Activated CD4-positive, alpha-beta T cell treated with anti-CD3 and anti-CD28 coated beads, Interleukin-2, Interleukin-4, amounts not matched to agents 100 ng/mL and 50 ng/mL, durations not matched to agents 16 hours and 8 hours (primary cell): ENCODE data around the gene MOCOS.
"Not testable (repeated sequence)": the region's sequence is repeated elsewhere in the genome, so short reads cannot be mapped to it uniquely, and the experiment has no call there.

Experiments
- DNase-seq: peaks from one replicate; pipeline ENCODE4 v3.0.0-alpha.2; 2020; ENCODE audit warnings: low spot score

MOCOS gene

DNA sequence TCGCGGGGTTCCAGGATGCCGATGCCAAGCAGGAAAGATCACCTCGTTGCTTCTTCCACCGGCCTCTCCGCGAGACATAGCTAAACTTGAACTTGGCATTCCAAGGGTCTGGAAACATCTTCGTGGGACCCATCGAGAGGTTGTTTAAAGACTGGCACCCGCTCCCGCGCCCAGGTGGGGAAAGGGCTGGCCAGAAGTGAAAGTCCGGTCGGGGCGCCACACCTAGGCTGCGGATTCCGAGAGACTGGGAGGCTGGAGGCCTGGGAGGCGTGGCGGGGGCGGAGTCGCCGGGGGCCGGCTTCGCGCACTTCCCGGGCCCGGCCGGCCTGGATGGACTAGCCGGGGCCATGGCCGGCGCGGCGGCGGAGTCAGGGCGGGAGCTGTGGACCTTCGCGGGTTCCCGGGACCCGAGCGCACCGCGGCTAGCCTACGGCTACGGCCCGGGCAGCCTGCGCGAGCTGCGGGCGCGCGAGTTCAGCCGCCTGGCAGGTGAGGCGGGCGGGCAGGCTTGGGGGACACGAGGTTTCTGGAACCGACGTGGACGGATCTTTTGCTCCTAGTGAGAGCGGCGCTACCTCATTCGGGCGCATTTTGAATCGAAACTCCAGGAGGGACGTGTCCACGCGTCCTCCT lies at the start of gene MOCOS:
TSS of gene MOCOS (plus strand) at position 305 of the 633 bp plus-strand sequence. CDS start at position 348, 43 bp downstream.
- DNase-seq = peak; percentile 28

DNA sequence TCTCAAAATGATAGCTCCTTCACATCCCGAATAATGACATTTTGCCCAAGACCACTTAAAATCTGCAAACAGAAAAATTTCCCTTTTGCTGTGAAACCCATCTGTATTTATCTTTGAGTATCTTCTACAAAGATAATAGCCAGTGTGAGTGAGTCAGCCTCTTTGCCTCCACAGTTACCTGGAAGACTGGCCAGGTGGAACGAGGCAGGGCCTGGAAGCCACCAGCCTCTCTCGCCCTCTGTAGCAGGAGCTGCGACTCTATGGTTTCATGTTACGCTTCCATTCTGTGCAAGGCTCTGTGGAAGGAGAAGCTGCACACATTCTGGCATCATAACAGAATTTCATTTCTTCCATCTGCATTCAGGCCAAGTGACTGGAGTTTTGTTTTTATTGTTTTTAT lies 48.1 kb upstream of the MOCOS start:
- no peak for DNase-seq

- no peak for DNase-seq
These were observed 45.7 kb upstream of the MOCOS start for GRCh38 chr18:36141576-36141975.

GRCh38 chr18:36142751-36143150 lies 44.5 kb upstream of the MOCOS start:
- DNase-seq = no peak

- no peak for DNase-seq
These were observed 43.9 kb upstream of the MOCOS start for GRCh38 chr18:36143391-36143790.

- DNase-seq = no peak
These were observed 37.6 kb upstream of the MOCOS start for GRCh38 chr18:36149514-36150289.

- no peak for DNase-seq
These were observed 34.5 kb upstream of the MOCOS start for GRCh38 chr18:36152781-36153180.

GRCh38 chr18:36153203-36153602 lies 34.1 kb upstream of the MOCOS start:
- DNase-seq = no peak

- DNase-seq = no peak
These were observed 33.5 kb upstream of the MOCOS start for GRCh38 chr18:36153771-36154170.

DNA sequence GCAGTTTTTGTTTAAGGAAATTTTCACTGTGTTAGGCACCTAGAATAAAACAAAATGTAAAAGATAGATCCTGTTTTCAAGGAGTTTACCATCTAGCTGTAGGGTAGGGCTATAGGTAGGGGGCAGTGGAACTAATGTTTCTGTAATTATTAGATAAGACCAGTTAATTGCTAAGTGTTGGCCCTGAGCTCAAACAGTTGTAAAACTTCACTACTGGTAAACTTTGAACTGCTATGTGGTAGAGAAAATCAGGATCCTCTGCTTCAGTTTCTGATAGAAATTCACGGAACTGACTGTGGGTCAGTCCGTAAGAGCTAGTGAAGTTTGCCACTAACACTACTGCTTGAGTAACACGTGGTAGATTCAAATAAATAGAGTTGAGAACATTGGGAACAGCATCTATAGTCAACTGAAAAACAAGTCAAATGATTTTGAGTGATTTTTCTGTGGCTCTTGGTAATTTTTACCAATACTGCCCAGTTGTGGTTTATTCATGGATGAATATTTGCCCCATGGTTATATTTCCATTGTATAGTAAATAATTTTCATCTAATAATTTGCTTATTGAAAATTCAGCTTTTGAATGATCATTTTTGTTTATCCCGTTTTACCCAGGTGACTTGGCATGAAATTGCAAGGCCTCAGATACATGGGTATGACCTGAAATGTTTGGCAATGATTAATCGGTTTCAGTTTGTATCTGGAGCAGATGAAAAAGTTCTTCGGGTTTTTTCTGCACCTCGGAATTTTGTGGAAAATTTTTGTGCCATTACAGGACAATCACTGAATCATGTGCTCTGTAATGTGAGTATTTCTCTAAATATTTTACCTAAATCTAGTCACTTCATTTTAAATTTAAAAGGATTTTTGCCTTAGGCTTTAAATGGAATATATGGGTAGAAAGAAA lies 31.2 kb upstream of the MOCOS start:
- no peak for DNase-seq

GRCh38 chr18:36157441-36157840 lies 29.9 kb upstream of the MOCOS start:
- DNase-seq = no peak

DNA sequence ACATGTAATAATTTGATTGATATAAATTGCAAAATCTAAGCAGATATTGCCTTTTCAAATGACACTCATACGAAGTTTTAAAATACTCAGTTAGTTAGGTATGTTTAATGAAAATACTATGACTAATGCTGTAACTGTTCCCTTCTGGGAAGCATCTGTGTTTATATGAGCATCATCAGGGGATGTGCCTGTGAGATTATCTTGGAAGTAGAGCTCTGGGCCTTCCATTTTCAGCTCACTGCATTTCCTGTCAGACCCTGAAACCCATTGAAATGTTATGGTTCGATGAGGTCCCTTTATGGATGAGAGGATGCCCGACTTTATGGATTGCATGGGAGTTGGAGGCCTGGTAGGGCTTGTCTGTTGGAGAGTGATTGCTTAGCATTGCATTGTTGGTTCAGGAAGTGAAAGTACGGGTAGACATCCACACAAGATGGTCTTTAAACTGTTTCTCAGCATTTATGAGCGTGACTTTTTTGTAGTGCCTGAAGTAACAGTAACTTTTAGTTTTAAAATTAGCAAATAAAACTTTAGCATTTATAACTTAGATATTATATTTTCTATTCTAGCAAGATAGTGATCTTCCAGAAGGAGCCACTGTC lies 28.9 kb upstream of the MOCOS start:
- DNase-seq = no peak

DNA sequence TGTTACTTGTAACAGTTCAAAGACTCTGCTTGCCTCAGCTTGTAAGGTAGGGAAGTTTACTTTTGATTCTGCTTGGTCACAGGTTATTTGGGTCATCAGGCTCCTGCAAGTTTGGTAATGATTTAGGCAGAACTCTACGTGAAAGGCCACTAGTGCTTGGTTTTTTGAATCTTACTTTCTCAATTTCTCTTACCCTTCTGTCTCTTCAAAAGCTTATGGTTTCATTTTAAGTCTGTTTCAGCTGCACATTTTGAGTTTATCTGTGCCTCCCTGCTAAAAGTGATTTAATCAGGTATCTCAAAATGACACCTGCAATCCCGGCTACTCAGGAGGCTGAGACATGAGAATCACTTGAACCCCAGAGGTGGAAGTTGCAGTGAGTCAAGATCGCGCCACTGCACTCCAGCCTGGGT lies 26.3 kb upstream of the MOCOS start:
- DNase-seq = peak; percentile 53

DNA sequence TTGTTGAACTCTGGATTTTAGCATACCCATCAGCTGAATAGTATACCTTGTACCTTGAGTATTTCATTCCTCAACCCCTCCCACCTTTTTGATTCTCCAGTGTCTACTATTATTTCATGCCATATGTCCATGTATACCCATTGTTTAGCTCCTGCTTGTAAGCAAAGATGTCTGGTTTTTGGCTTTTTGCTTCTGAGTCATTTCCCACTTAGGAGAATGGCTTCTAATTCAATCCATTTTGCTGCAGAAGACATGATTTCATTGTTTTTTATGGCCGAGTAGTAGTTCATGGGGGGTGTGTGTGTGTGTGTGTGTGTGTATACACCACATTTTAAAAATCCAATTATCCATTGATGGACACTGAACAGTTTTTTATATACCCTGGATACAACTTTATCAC lies 24.3 kb upstream of the MOCOS start:
- no peak for DNase-seq

GRCh38 chr18:36167692-36168218 lies 19.5 kb upstream of the MOCOS start:
- DNase-seq = no peak

DNA sequence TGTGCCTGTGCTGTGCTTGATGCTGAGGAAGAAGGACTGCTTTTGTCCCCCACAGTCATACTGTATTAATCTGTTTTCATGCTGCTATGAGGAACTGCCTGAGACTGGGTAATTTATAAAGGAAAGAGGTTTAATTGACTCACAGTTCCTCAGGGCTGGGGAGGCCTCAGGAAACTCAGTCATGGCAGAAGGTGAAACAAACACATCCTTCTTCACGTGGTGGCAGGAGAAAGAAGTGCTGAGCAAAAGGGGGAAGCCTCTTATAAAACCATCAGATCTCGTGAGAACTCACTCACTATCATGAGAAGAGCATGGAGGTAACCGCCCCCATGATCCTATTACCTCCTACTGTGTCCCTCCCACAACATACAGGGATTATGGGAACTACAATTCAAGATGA lies 19.0 kb upstream of the MOCOS start:
- not testable (repeated sequence) for DNase-seq

GRCh38 chr18:36169938-36170337 lies 17.4 kb upstream of the MOCOS start:
- no peak for DNase-seq

DNA sequence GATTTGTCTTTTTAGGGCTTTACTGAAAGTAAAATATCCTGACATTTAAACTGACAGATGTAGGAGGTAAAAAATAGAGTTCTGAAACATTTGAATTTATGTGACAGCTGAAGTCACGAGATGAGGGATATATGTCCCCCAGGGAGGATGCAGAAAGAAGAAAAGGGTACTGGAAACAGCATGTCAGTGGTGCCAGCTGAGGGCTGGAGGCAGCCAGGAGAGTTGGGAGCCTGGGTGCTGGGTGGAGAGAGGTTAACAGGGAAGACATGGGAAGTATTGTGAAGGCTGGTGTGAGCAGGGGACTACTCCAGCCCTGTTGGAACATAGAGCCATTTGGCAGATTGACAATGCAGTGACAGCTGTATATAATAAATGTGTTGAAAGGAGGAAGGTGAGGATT lies 11.8 kb upstream of the MOCOS start:
- no peak for DNase-seq

DNA sequence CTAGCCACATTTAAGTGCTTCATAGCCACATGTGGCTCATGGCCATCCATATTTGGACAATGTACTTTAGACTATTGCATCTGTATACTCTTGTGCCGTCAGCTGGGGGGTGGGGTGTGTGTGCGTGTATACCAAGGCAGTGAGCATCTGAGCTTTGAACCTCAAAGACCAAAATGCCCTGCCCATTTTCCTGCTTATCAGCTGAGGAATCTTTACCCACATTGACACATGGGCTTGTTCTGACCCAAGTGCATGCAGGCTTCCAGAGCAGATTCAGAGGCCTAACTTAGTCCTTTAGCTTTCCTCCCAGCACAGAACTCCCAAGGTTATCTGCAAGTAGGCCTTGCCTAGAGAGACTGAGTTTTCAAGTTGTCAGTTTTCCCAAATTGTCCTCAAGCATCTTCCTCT lies 11.1 kb upstream of the MOCOS start:
- no peak for DNase-seq

DNA sequence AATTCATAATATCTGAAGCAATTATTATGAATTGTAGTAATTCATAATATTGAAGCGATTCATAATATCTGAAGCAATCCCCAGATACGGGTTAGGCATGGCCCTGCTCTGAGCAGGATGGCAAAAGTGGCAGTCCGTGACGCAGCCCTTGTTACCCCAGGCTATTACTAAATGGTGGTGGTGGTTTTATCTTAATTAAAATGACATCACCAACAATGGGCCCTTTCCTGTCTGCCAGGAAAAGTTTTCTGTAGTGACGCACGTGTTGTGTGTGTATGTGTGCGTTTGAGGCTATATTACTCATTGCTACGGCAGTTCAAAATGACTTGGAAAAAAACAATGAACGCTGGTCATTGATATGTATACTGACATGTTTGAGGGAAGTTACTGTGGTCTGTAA lies 10.6 kb upstream of the MOCOS start:
- no peak for DNase-seq

DNA sequence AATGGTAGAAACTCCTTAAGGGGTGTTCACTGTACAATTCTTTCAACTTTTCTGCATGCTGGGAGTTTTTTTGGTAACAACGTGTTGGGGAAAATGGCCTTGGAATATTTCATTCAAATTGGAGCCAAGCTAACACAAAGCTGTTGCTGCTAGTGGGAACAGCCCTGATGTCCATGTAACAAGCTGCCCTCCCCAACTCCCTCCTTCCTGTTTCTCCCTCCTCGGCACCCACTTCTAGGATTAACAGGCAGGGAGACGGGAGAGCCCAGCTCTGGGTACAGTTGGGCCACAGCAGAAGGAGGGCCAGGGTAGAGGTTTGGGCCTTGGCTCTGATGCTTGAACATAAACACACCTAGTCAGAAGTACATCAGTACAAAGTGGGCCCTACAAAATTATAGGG lies 9.4 kb upstream of the MOCOS start:
- no peak for DNase-seq
